ENCODE results near the gene SLC25A13. TPM values are rescaled to one million over a fixed set of nuclear protein-coding genes. Genes with fewer than 3 reads are reported as not detected.
A peak's percentile ranks its signal among the peaks of the same experiment; 100 is the strongest.
"Not testable (repeated sequence)": the region's sequence is repeated elsewhere in the genome, so short reads cannot be mapped to it uniquely, and the experiment has no call there.

The SLC25A13 gene
- total RNA-seq (2021) = 26.4 and 52.5 TPM in 2 replicates
- percentile 88 among the genes with signal in this experiment for Bru-seq, nascent RNA
- BruChase-seq, experiment 1, labeled RNA remaining after a 2-hour chase = percentile 76 among the genes with signal in this experiment
- BruChase-seq, experiment 2, labeled RNA remaining after a 6-hour chase = percentile 71 among the genes with signal in this experiment
- long read RNA-seq, transcript SLC25A13-201 (18 exons, 3,136 nt) = major isoform, 26 of 38 reads
- long read RNA-seq, partial matches to known transcripts = 6 of 38 reads
- long read RNA-seq, other reads (novel, unspliced or antisense) = 5 of 38 reads

- intact Hi-C loops (cut with micrococcal nuclease; ENCODE audit: unreplicated experiment) = loop anchor here (1.0 to 5.0 kb wide), 4 partner anchors 18 to 385 kb away; partner anchors contain the start of gene SEM1
- Histone ChIP-seq H2AFZ (peak within 1 kb of the TSS; percentile 88), H3K9me2 (ENCODE audit: insufficient read depth) (no peaks in the 10 kb centered on the region), H3F3A (ENCODE audit: insufficient read depth, low read depth) (peaks cover 24% of the 10 kb centered on the region), H3K4me2 (peak within 1 kb of the TSS; percentile 86), H3K36me3 (ENCODE audit: low read depth) (no peaks in the 10 kb centered on the region), H4K20me1 (ENCODE audit: insufficient read depth) (0 out of 2 replicates have a peak, but pooled peaks cover 6% of the 10 kb centered on the region), H3K27ac (peak within 1 kb of the TSS; percentile 79), H3K9me3 (ENCODE audit: insufficient read depth, low read depth) (no peaks in the 10 kb centered on the region; the same call in none of the 2 replicates), H3K4me1 (replicated peaks; ENCODE audit: insufficient read depth) (peaks cover 33% of the 10 kb centered on the region), H3K27me3 (ENCODE audit: insufficient read depth, low read depth) (no peaks in the 10 kb centered on the region), H3K4me3 (peak within 1 kb of the TSS; percentile 74), H3K79me2 (ENCODE audit: low read depth) (peaks cover 44% of the 10 kb centered on the region)
- BruUV-seq (replicated peaks) = TSS peak; percentile 85
- peak; percentile 82 to 96 for DNase-seq
- TF ChIP-seq CTCF (conservative IDR thresholded peaks at IDR 0.05) (no peak; the same call in 1 of the 2 replicates), EZH2 (IDR thresholded peaks at IDR 0.05; ENCODE audit: low read depth) (no peak)
- POLR2A ChIA-PET (ENCODE audit: unreplicated experiment) = no interaction called here
- CTCF ChIA-PET = no interaction called here
Measured at GRCh38 chr7:96321658-96322372, at the start of gene SLC25A13. SLC25A13 (minus strand) TSS chr7:96322098; CDS start chr7:96321956, 142 bp downstream.

- H3K79me2 ChIP-seq (ENCODE audit: low read depth); H3K4me2 ChIP-seq; H3K9me3 ChIP-seq (ENCODE audit: insufficient read depth, low read depth); DNase-seq; POLR2A ChIA-PET (ENCODE audit: unreplicated experiment); H3F3A ChIP-seq (ENCODE audit: insufficient read depth, low read depth); intact Hi-C loops (cut with micrococcal nuclease; ENCODE audit: unreplicated experiment); BruUV-seq (replicated peaks); H4K20me1 ChIP-seq (ENCODE audit: insufficient read depth); H3K36me3 ChIP-seq (ENCODE audit: low read depth); H3K4me3 ChIP-seq; H3K27ac ChIP-seq; H3K27me3 ChIP-seq (ENCODE audit: insufficient read depth, low read depth); H2AFZ ChIP-seq; H3K9me2 ChIP-seq (ENCODE audit: insufficient read depth); H3K4me1 ChIP-seq (replicated peaks; ENCODE audit: insufficient read depth): not testable (repeated sequence)
- CTCF ChIA-PET = interaction anchor here (0.6 kb wide), 1 partner anchor 827 kb away, joined by 3 read pairs; no protein-coding TSS in a partner anchor
Measured at GRCh38 chr7:96365916-96366315, 44.0 kb upstream of the SLC25A13 start.

GRCh38 chr7:96361116-96361857 is 39.4 kb upstream of the SLC25A13 start:
- Histone ChIP-seq H3K79me2 (ENCODE audit: low read depth) (no peaks in the 10 kb centered on the region), H2AFZ (0 out of 2 replicates have a peak overlapping the region, but pooled peaks have one; percentile 27), H3K36me3 (ENCODE audit: low read depth) (no peaks in the 10 kb centered on the region), H3K27me3 (ENCODE audit: insufficient read depth, low read depth) (no peaks in the 10 kb centered on the region), H3F3A (ENCODE audit: insufficient read depth, low read depth) (no peaks in the 10 kb centered on the region), H4K20me1 (ENCODE audit: insufficient read depth) (no peaks in the 10 kb centered on the region), H3K9me3 (ENCODE audit: insufficient read depth, low read depth) (no peaks in the 10 kb centered on the region), H3K9me2 (ENCODE audit: insufficient read depth) (no peaks in the 10 kb centered on the region; the same call in 1 of the 2 replicates), H3K27ac (no peak overlapping the region), H3K4me1 (replicated peaks; ENCODE audit: insufficient read depth) (no peaks in the 10 kb centered on the region), H3K4me3 (no peak overlapping the region), H3K4me2 (no peak overlapping the region)
- TF ChIP-seq EZH2 (IDR thresholded peaks at IDR 0.05; ENCODE audit: low read depth) (no peak), CTCF (conservative IDR thresholded peaks at IDR 0.05) (no peak)
- DNase-seq = no peak
- CTCF ChIA-PET = no interaction called here
- intact Hi-C loops (cut with micrococcal nuclease; ENCODE audit: unreplicated experiment) = no loop called here
- POLR2A ChIA-PET (ENCODE audit: unreplicated experiment) = no interaction called here
- BruUV-seq (replicated peaks) = no TSS peak

Data from PC-9 (cell line).